Loucy (cell line): Measurements from ENCODE around the gene TLL1.

Experiments used
- H2AFZ ChIP-seq: fragments of 200-600 bp; sonication (generic); 2 replicates; pipeline ENCODE4 v1.6.0; 2016; ENCODE audit warnings: antibody characterized with exemption, mild to moderate bottlenecking, low read length, moderate library complexity
- H3F3A ChIP-seq: fragments of 200-600 bp; 2 replicates; pipeline ENCODE4 v1.6.0; 2016; ENCODE audit warnings: antibody characterized with exemption, low read depth, mild to moderate bottlenecking
- H3K27me3 ChIP-seq: fragments of 200-600 bp; sonication (generic); 2 replicates; pipeline ENCODE4 v1.6.1; 2014; ENCODE audit warnings: low read length, mild to moderate bottlenecking; ENCODE audit not compliant: insufficient read depth, poor library complexity, severe bottlenecking
- H3K36me3 ChIP-seq: fragments of 200-600 bp; sonication (generic); 2 replicates; pipeline ENCODE4 v1.6.1; 2016; ENCODE audit warnings: low read length; ENCODE audit not compliant: insufficient read depth
- H3K4me1 ChIP-seq: fragments of 200-600 bp; sonication (generic); 2 replicates; pipeline ENCODE4 v1.5.1; 2014; ENCODE audit warnings: low read length, mild to moderate bottlenecking; ENCODE audit not compliant: insufficient read depth, poor library complexity, severe bottlenecking
- H3K4me2 ChIP-seq: fragments of 200-600 bp; sonication (generic); 2 replicates; pipeline ENCODE4 v1.6.0; 2014; ENCODE audit warnings: antibody characterized with exemption, low read length, low read depth, mild to moderate bottlenecking; ENCODE audit not compliant: poor library complexity, severe bottlenecking
- H3K4me3 ChIP-seq: fragments of 200-600 bp; sonication (generic); 2 replicates; pipeline ENCODE4 v1.5.1; 2014; ENCODE audit warnings: low read length, mild to moderate bottlenecking, mixed read lengths; ENCODE audit not compliant: poor library complexity, severe bottlenecking
- H3K79me2 ChIP-seq: fragments of 200-600 bp; sonication (generic); 2 replicates; pipeline ENCODE4 v1.6.1; 2014; ENCODE audit warnings: low read length; ENCODE audit not compliant: insufficient read depth
- H3K9ac ChIP-seq: fragments of 200-600 bp; sonication (generic); 2 replicates; pipeline ENCODE4 v1.6.0; 2014; ENCODE audit warnings: mild to moderate bottlenecking, low read depth, low read length, moderate library complexity; ENCODE audit not compliant: poor library complexity, severe bottlenecking
- H3K9me2 ChIP-seq: fragments of 200-600 bp; sonication (generic); replicated peaks from 2 replicates; pipeline ENCODE4 v1.6.1; 2016; ENCODE audit warnings: low read depth, low read length, mixed read lengths
- H3K9me3 ChIP-seq: fragments of 200-600 bp; sonication (generic); 2 replicates; pipeline ENCODE4 v1.6.1; 2014; ENCODE audit warnings: mild to moderate bottlenecking, antibody characterized with exemption, low read length, low read depth; ENCODE audit not compliant: insufficient read depth
- H4K20me1 ChIP-seq: fragments of 200-600 bp; sonication (generic); 2 replicates; pipeline ENCODE4 v1.6.0; 2014; ENCODE audit warnings: antibody characterized with exemption, low read length, mild to moderate bottlenecking; ENCODE audit not compliant: insufficient read depth, poor library complexity, severe bottlenecking
- CTCF ChIP-seq: fragments of 200-600 bp; sonication (generic); conservative IDR thresholded peaks from 2 replicates; pipeline ENCODE4 v1.5.1; 2014; ENCODE audit warnings: mild to moderate bottlenecking, antibody characterized with exemption, low read length
- EZH2phosphoT487 ChIP-seq: fragments of 200-600 bp; IDR thresholded peaks from 2 replicates; pipeline ENCODE4 v1.6.1; 2018; ENCODE audit warnings: antibody characterized with exemption, mild to moderate bottlenecking, moderate library complexity, borderline replicate concordance

TLL1 gene

DNA sequence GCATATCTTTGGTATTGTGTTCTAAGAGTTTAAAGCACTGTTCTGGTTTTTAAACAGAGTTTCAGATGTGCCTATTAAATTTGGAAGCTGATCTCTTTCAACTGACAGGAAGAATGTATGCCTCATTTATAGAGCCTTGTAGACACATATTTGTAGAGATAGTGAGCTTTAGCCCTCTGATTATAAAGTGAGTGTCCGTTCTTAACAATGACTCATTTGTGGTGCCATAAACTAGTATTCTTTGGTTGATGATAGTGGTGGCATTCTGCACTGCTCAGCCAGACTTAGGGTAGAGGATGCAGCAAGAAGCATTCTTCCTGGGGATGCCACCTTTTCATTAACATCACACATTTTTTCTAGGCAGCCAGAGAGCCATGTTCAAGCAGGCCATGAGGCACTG lies 121.7 kb downstream of the TLL1 start:
- Histone ChIP-seq H3K9ac (peak overlapping the region; percentile 54), H2AFZ (peak overlapping the region; percentile 53; the same call in 1 of the 2 replicates), H3K36me3 (no peaks in the 10 kb centered on the region), H3K9me2 (no peaks in the 10 kb centered on the region), H3K9me3 (no peaks in the 10 kb centered on the region), H3K79me2 (no peaks in the 10 kb centered on the region), H3F3A (peaks cover 13% of the 10 kb centered on the region), H3K27me3 (no peaks in the 10 kb centered on the region), H3K4me1 (peaks cover 34% of the 10 kb centered on the region), H3K4me3 (peak overlapping the region; percentile 26), H3K4me2 (peak overlapping the region; percentile 57), H4K20me1 (no peaks in the 10 kb centered on the region)
- TF ChIP-seq EZH2phosphoT487 (no peak), CTCF (no peak)

- no peaks in the 10 kb centered on the region for H4K20me1 ChIP-seq
- no peak overlapping the region for H3K9ac ChIP-seq
- no peaks in the 10 kb centered on the region for H3K79me2 ChIP-seq
- no peaks in the 10 kb centered on the region for H3F3A ChIP-seq
- H3K9me3 ChIP-seq: no peaks in the 10 kb centered on the region
- no peak overlapping the region for H3K4me3 ChIP-seq
- H3K4me1 ChIP-seq: peaks cover 13% of the 10 kb centered on the region
- no peak overlapping the region for H2AFZ ChIP-seq
- no peak overlapping the region for H3K4me2 ChIP-seq
- H3K27me3 ChIP-seq: no peaks in the 10 kb centered on the region
- TF ChIP-seq CTCF (no peak), EZH2phosphoT487 (no peak)
- H3K9me2 ChIP-seq: no peaks in the 10 kb centered on the region
- no peaks in the 10 kb centered on the region for H3K36me3 ChIP-seq
Observed at GRCh38 chr4:166003811-166004210, 130.8 kb downstream of the TLL1 start.

DNA sequence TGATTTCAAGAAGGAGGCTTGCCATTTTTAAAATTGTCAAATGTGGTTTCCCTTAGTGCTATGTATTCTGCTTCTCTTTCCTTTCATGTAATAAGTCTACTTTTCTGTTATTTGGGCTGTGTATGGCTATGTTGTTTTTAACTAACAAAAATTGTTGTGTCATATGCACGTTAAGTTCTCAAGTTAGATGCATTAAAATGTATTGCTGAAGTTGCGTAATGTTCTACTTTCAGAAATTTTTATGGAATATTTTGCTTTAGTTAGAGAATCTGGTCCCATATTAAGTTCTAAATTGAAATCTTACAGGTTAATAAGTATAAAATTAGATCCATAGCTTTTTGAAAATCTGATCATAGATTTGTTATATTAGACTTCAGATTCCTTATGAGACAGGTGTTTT lies 133.2 kb downstream of the TLL1 start:
- Histone ChIP-seq H3K27me3 (no peaks in the 10 kb centered on the region), H3K36me3 (no peaks in the 10 kb centered on the region), H4K20me1 (no peaks in the 10 kb centered on the region), H3K79me2 (no peaks in the 10 kb centered on the region), H3K4me2 (no peak overlapping the region), H3K4me1 (peaks cover 18% of the 10 kb centered on the region), H2AFZ (no peak overlapping the region), H3F3A (no peaks in the 10 kb centered on the region), H3K9me3 (peaks cover 6% of the 10 kb centered on the region), H3K9me2 (no peaks in the 10 kb centered on the region), H3K9ac (no peak overlapping the region), H3K4me3 (no peak overlapping the region)
- TF ChIP-seq EZH2phosphoT487: no peak
- no peak for TF ChIP-seq CTCF
